Fibroblast of the aortic adventitia (primary cell): Measurements from ENCODE around the gene ZFYVE27. TPM values are rescaled to one million over a fixed set of nuclear protein-coding genes. Genes with fewer than 3 reads are reported as not detected.

Experiments
- DNase-seq: peaks from one replicate; pipeline ENCODE4 v3.0.0-alpha.2; 2010; ENCODE audit warnings: low read depth
- H3K4me3 ChIP-seq: 2 replicates; pipeline ENCODE4 v1.5.1; 2011; ENCODE audit warnings: low read depth, mild to moderate bottlenecking, control low read depth, low read length, moderate library complexity
- CTCF ChIP-seq: IDR thresholded peaks from 2 replicates; pipeline ENCODE4 v1.5.1; 2011; ENCODE audit warnings: mild to moderate bottlenecking, low read length, control low read depth, inconsistent platforms; ENCODE audit not compliant: insufficient read depth
- total RNA-seq: library from RNA; depleted of rRNA; stranded (reverse); fragments of >200 nt; gene quantifications from 2 replicates; pipeline ENCODE4 v1.2.3, GENCODE V29; 2012; ENCODE audit warnings: low replicate concordance

ZFYVE27 gene
- total RNA-seq, 1 donor: 14.1 TPM

DNA sequence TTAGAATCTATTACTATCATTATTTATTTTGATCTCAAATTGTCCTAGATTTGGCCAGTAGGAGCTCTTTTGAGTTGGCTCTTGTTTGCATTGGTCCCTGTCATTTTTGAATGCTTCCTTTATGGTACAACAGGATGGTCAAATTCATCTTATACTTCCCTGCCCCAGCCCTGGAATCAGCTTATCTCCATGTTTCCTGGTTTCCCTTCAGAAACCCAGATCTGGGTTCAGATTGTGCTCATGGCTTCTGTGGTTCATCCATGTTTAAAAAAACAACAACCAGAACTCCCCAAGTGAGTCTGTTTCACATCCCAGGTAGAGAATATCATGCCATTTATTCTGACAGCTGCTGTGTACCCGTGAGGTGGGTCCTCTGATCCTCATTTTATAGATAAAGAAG is 10.6 kb downstream of the ZFYVE27 start:
- no peak for TF ChIP-seq CTCF
- DNase-seq: no peak
- no peak overlapping the region for H3K4me3 ChIP-seq

- no peak for TF ChIP-seq CTCF
- H3K4me3 ChIP-seq: no peak overlapping the region
- no peak for DNase-seq
Observed at GRCh38 chr10:97748116-97748515, 11.2 kb downstream of the ZFYVE27 start.

DNA sequence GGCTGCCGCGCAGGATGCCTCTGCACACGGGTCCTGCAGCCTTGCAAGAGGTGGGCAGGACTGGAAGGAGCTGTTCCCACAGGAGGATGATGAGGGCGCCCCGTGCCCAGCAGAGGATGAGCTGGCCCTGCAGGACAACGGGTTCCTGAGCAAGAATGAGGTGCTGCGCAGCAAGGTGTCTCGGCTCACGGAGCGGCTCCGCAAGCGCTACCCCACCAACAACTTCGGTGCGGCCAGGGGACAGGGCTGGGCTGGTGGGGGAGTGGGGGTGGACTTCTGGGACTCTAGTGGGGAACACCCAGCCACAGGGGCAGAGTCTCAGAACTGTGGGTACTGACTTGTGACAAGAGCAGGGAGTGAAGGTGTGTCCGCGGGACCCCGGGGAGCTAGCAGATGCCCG is 16.0 kb downstream of the ZFYVE27 start:
- TF ChIP-seq CTCF: no peak

GRCh38 chr10:97754726-97755125 is 17.8 kb downstream of the ZFYVE27 start:
- no peak for TF ChIP-seq CTCF
- no peak overlapping the region for H3K4me3 ChIP-seq
- DNase-seq: no peak

More for the DNA sequence above, 16.0 kb downstream of the ZFYVE27 start:
- no peak overlapping the region for H3K4me3 ChIP-seq
- DNase-seq: no peak

DNA sequence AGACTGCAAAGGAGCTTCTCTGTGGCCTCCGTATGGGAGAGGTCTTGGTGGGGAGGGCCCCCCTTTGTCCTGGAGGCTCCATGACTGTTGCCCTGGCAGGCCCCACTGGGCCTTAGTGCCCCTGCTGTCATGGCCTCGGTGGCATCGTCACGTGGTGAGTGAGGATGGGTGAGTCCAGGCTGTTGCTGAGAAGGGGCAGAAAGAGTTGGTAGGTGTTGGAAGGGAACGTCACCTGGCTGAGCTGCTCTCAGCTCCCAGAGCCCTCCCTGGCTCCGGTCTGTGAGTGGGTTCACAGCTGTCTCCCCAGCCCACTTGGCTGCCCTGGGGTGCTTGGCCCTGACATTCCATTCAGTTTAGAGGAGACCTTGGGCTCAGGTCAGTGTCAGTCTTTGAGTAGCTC is 18.8 kb downstream of the ZFYVE27 start:
- H3K4me3 ChIP-seq: no peak overlapping the region
- TF ChIP-seq CTCF: no peak
- DNase-seq: no peak

DNA sequence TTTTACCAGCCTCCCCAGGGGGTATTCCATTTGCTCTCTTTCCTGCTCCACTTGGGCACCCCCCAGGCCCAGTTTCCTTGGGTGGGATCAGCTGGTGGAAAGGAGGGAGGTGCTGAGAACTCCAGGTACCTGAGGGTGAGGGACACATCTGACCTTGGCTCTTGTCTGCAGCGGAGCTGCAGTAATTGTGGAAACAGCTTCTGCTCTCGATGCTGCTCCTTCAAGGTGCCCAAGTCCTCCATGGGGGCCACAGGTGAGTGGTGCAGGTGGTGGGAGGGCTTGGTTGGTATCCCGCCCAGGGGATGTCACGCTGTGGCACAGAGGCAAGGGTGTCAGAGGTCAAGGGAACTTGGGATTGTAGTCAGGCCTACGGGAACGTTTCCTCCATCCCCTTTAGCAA is 20.5 kb downstream of the ZFYVE27 start:
- no peak overlapping the region for H3K4me3 ChIP-seq
- TF ChIP-seq CTCF: no peak
- no peak for DNase-seq

DNA sequence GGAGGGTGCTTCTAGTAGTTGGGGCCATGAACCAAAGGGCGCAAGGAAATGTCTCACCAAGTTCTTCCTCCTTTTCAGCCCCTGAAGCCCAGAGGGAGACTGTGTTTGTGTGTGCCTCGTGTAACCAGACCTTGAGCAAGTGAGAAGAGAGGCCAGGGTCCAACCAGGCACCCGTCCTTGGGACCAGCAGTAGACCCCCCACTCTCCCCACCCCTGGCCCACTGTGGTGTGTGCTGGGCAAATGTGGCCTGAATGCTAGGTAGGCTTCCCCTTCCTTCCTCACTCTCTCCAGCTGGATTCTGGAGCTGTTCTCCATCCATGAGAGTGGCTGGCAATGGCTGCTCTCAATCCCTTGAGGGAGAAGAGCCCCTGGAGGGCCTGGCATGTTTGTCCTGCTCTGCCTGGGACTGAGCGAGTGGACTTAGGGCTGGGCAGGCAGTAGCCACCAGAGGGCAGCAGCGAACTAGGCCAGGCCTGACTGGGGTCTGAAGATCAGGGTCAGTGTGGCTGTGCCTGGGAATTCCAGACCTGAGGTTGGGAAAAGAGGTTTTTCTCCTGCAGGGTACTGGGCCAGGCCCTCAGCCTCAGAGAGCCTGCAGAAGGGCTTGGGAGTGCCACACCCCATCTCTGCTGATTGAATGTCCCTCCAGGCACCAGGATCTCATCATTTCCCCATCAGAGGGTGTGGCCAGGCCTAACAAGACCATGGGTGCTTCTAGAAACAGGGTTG is 22.4 kb downstream of the ZFYVE27 start:
- TF ChIP-seq CTCF: peak; percentile 95
- H3K4me3 ChIP-seq: no peak overlapping the region
- DNase-seq: peak; percentile 64
